Umbilical cord (tissue), 2 donors: ENCODE results near the gene PSME3IP1. TPM values are rescaled to one million over a fixed set of nuclear protein-coding genes. Genes with fewer than 3 reads are reported as not detected.

ENCODE experiments used
- DNase-seq: peaks from one replicate; pipeline ENCODE4 v3.0.0-alpha.2; 2015; ENCODE audit warnings: low spot score
- total RNA-seq: library from RNA; depleted of rRNA; stranded (reverse); fragments of >200 nt; gene quantifications from one replicate; pipeline ENCODE4 v1.2.3, GENCODE V29; 2014; ENCODE audit warnings: low replicate concordance; ENCODE audit not compliant: insufficient read depth

PSME3IP1 gene
- total RNA-seq, 1 donor from 2014 or later = 29.1 TPM

- no peak for DNase-seq
Measured at GRCh38 chr16:57167538-57167937, 18.3 kb downstream of the PSME3IP1 start.

GRCh38 chr16:57166951-57167350 lies 18.9 kb downstream of the PSME3IP1 start:
- DNase-seq = peak; percentile 26

- no peak for DNase-seq
Measured at GRCh38 chr16:57166451-57166850, 19.4 kb downstream of the PSME3IP1 start.

- no peak for DNase-seq
Measured at GRCh38 chr16:57165938-57166337, 19.9 kb downstream of the PSME3IP1 start.

GRCh38 chr16:57165483-57165882 lies 20.4 kb downstream of the PSME3IP1 start:
- DNase-seq = no peak

- DNase-seq = no peak
Measured at GRCh38 chr16:57163842-57164241, 22.0 kb downstream of the PSME3IP1 start.

- no peak for DNase-seq
Measured at GRCh38 chr16:57159447-57159846, 26.4 kb downstream of the PSME3IP1 start.

GRCh38 chr16:57157533-57157932 lies 28.3 kb downstream of the PSME3IP1 start:
- DNase-seq = no peak

- no peak for DNase-seq
Measured at GRCh38 chr16:57156351-57156703, 29.5 kb downstream of the PSME3IP1 start.

- no peak for DNase-seq
Measured at GRCh38 chr16:57155702-57156350, 30.0 kb downstream of the PSME3IP1 start.

- no peak for DNase-seq
Measured at GRCh38 chr16:57153841-57154240, 32.0 kb downstream of the PSME3IP1 start.

- DNase-seq = no peak
Measured at GRCh38 chr16:57152096-57153093, 33.4 kb downstream of the PSME3IP1 start.

GRCh38 chr16:57151369-57151768 lies 34.5 kb downstream of the PSME3IP1 start:
- no peak for DNase-seq

- no peak for DNase-seq
Measured at GRCh38 chr16:57150682-57151330, 35.0 kb downstream of the PSME3IP1 start.

- no peak for DNase-seq
Measured at GRCh38 chr16:57149391-57149790, 36.4 kb downstream of the PSME3IP1 start.

- no peak for DNase-seq
Measured at GRCh38 chr16:57148481-57148880, 37.4 kb downstream of the PSME3IP1 start.

GRCh38 chr16:57147381-57148221 lies 38.2 kb downstream of the PSME3IP1 start:
- DNase-seq = peak; percentile 24

- DNase-seq = no peak
Measured at GRCh38 chr16:57146735-57147134, 39.1 kb downstream of the PSME3IP1 start.

GRCh38 chr16:57146040-57146647 lies 39.7 kb downstream of the PSME3IP1 start:
- DNase-seq = no peak

- DNase-seq = no peak
Measured at GRCh38 chr16:57145046-57146021, 40.5 kb downstream of the PSME3IP1 start.
